ENCODE measurements around the gene NADK2.
"Not testable (repeated sequence)": the region's sequence is repeated elsewhere in the genome, so short reads cannot be mapped to it uniquely, and the experiment has no call there.

The NADK2 gene

GRCh38 chr5:36198783-36199182 lies 42.9 kb downstream of the NADK2 start:
- POLR2A ChIA-PET; H3K27me3 ChIP-seq (replicated peaks in 2 of 5; ENCODE audit: control insufficient read depth in 4 of 5, insufficient read depth in 5 of 5, low read length in 4 of 5); H3K9me3 ChIP-seq (ENCODE audit: control extremely low read depth in 1 of 5, control insufficient read depth in 4 of 5, insufficient read depth in 2 of 5, low read depth in 1 of 5, low read length in 4 of 5); H3K27ac ChIP-seq (ENCODE audit: insufficient read depth in 1 of 2, low read depth in 1 of 2, low read length in 2 of 2, poor library complexity in 1 of 2, severe bottlenecking in 2 of 2); H3K4me3 ChIP-seq (ENCODE audit: control insufficient read depth in 1 of 7, extremely low read depth in 1 of 7, insufficient read depth in 4 of 7, low read depth in 2 of 7, low read length in 6 of 7); DNase-seq; CTCF ChIA-PET: not testable (repeated sequence)
- H3K4me1 ChIP-seq (ENCODE audit: control extremely low read depth in 1 of 4, control insufficient read depth in 4 of 4, insufficient read depth in 4 of 4, low read length in 3 of 4): peaks cover 0 to 10% (median 0%) of the 10 kb centered on the region in 4 experiments
- peaks cover 4 to 43% (median 18%) of the 10 kb centered on the region in 4 experiments for H3K36me3 ChIP-seq (ENCODE audit: control insufficient read depth in 4 of 4, insufficient read depth in 4 of 4, low read length in 3 of 4)
- WGBS (ENCODE audit: insufficient coverage): 100% methylated on average over 1 of the region's 3 CpGs

GRCh38 chr5:36198281-36198680 lies 43.4 kb downstream of the NADK2 start:
- CTCF ChIA-PET: no interaction called here
- POLR2A ChIA-PET: no interaction called here

GRCh38 chr5:36193746-36194145 lies 48.0 kb downstream of the NADK2 start:
- Histone ChIP-seq H3K4me3 (ENCODE audit: control insufficient read depth in 1 of 7, extremely low read depth in 1 of 7, insufficient read depth in 4 of 7, low read depth in 2 of 7, low read length in 6 of 7) (no peak overlapping the region), H3K36me3 (ENCODE audit: control insufficient read depth in 4 of 4, insufficient read depth in 4 of 4, low read length in 3 of 4) (peaks cover 12 to 54% (median 19%) of the 10 kb centered on the region in 4 experiments), H3K27me3 (replicated peaks in 2 of 5; ENCODE audit: control insufficient read depth in 4 of 5, insufficient read depth in 5 of 5, low read length in 4 of 5) (no peaks in the 10 kb centered on the region), H3K4me1 (ENCODE audit: control extremely low read depth in 1 of 4, control insufficient read depth in 4 of 4, insufficient read depth in 4 of 4, low read length in 3 of 4) (no peaks in the 10 kb centered on the region), H3K27ac (ENCODE audit: insufficient read depth in 1 of 2, low read depth in 1 of 2, low read length in 2 of 2, poor library complexity in 1 of 2, severe bottlenecking in 2 of 2) (no peak overlapping the region), H3K9me3 (ENCODE audit: control extremely low read depth in 1 of 5, control insufficient read depth in 4 of 5, insufficient read depth in 2 of 5, low read depth in 1 of 5, low read length in 4 of 5) (peaks cover 0 to 5% (median 4%) of the 10 kb centered on the region in 5 experiments)
- no peak for DNase-seq
- CTCF ChIA-PET: no interaction called here
- POLR2A ChIA-PET: no interaction called here
- WGBS (ENCODE audit: insufficient coverage): 100% methylated on average over 1 of the region's 5 CpGs

More at GRCh38 chr5:36198281-36198680, 43.4 kb downstream of the NADK2 start:
- Histone ChIP-seq H3K4me1 (ENCODE audit: control extremely low read depth in 1 of 4, control insufficient read depth in 4 of 4, insufficient read depth in 4 of 4, low read length in 3 of 4) (peaks cover 0 to 10% (median 0%) of the 10 kb centered on the region in 4 experiments), H3K9me3 (ENCODE audit: control extremely low read depth in 1 of 5, control insufficient read depth in 4 of 5, insufficient read depth in 2 of 5, low read depth in 1 of 5, low read length in 4 of 5) (no peaks in the 10 kb centered on the region), H3K36me3 (ENCODE audit: control insufficient read depth in 4 of 4, insufficient read depth in 4 of 4, low read length in 3 of 4) (peaks cover 4 to 45% (median 18%) of the 10 kb centered on the region in 4 experiments), H3K27me3 (replicated peaks in 2 of 5; ENCODE audit: control insufficient read depth in 4 of 5, insufficient read depth in 5 of 5, low read length in 4 of 5) (no peaks in the 10 kb centered on the region), H3K27ac (ENCODE audit: insufficient read depth in 1 of 2, low read depth in 1 of 2, low read length in 2 of 2, poor library complexity in 1 of 2, severe bottlenecking in 2 of 2) (no peak overlapping the region), H3K4me3 (ENCODE audit: control insufficient read depth in 1 of 7, extremely low read depth in 1 of 7, insufficient read depth in 4 of 7, low read depth in 2 of 7, low read length in 6 of 7) (no peak overlapping the region)
- DNase-seq: no peak

GRCh38 chr5:36184408-36184807 lies 57.3 kb downstream of the NADK2 start:
- H3K27me3 ChIP-seq (replicated peaks in 2 of 5; ENCODE audit: control insufficient read depth in 4 of 5, insufficient read depth in 5 of 5, low read length in 4 of 5); DNase-seq; H3K27ac ChIP-seq (ENCODE audit: insufficient read depth in 1 of 2, low read depth in 1 of 2, low read length in 2 of 2, poor library complexity in 1 of 2, severe bottlenecking in 2 of 2); H3K4me1 ChIP-seq (ENCODE audit: control extremely low read depth in 1 of 4, control insufficient read depth in 4 of 4, insufficient read depth in 4 of 4, low read length in 3 of 4); H3K9me3 ChIP-seq (ENCODE audit: control extremely low read depth in 1 of 5, control insufficient read depth in 4 of 5, insufficient read depth in 2 of 5, low read depth in 1 of 5, low read length in 4 of 5); H3K4me3 ChIP-seq (ENCODE audit: control insufficient read depth in 1 of 7, extremely low read depth in 1 of 7, insufficient read depth in 4 of 7, low read depth in 2 of 7, low read length in 6 of 7); POLR2A ChIA-PET; CTCF ChIA-PET: not testable (repeated sequence)
- no CpG with 5 or more reads among the region's 4 CpGs for WGBS (ENCODE audit: insufficient coverage)
- H3K36me3 ChIP-seq (ENCODE audit: control insufficient read depth in 4 of 4, insufficient read depth in 4 of 4, low read length in 3 of 4): peaks cover 2 to 30% (median 16%) of the 10 kb centered on the region in 4 experiments

GRCh38 chr5:36181774-36182173 lies 60.0 kb downstream of the NADK2 start:
- no peaks in the 10 kb centered on the region for H3K4me1 ChIP-seq (ENCODE audit: control extremely low read depth in 1 of 4, control insufficient read depth in 4 of 4, insufficient read depth in 4 of 4, low read length in 3 of 4)
- ChIA-PET CTCF (interaction anchor here (1.3 kb wide), 1 partner anchor 21 kb away, joined by 3 read pairs; no protein-coding TSS in a partner anchor), POLR2A (no interaction called here)
- H3K36me3 ChIP-seq (ENCODE audit: control insufficient read depth in 4 of 4, insufficient read depth in 4 of 4, low read length in 3 of 4): peaks cover 19 to 47% (median 34%) of the 10 kb centered on the region in 4 experiments
- H3K27ac ChIP-seq (ENCODE audit: insufficient read depth in 1 of 2, low read depth in 1 of 2, low read length in 2 of 2, poor library complexity in 1 of 2, severe bottlenecking in 2 of 2): no peak overlapping the region
- 100% methylated on average over 1 of the region's 2 CpGs for WGBS (ENCODE audit: insufficient coverage)
- H3K27me3 ChIP-seq (replicated peaks in 2 of 5; ENCODE audit: control insufficient read depth in 4 of 5, insufficient read depth in 5 of 5, low read length in 4 of 5): no peaks in the 10 kb centered on the region
- H3K9me3 ChIP-seq (ENCODE audit: control extremely low read depth in 1 of 5, control insufficient read depth in 4 of 5, insufficient read depth in 2 of 5, low read depth in 1 of 5, low read length in 4 of 5): peaks cover 0 to 1% (median 0%) of the 10 kb centered on the region in 5 experiments
- H3K4me3 ChIP-seq (ENCODE audit: control insufficient read depth in 1 of 7, extremely low read depth in 1 of 7, insufficient read depth in 4 of 7, low read depth in 2 of 7, low read length in 6 of 7): no peak overlapping the region
- DNase-seq: no peak

GRCh38 chr5:36180556-36181350 lies 61.0 kb downstream of the NADK2 start:
- H3K27ac ChIP-seq (ENCODE audit: insufficient read depth in 1 of 2, low read depth in 1 of 2, low read length in 2 of 2, poor library complexity in 1 of 2, severe bottlenecking in 2 of 2): no peak overlapping the region
- ChIA-PET CTCF (interaction anchor here (1.0 kb wide), 1 partner anchor 13 kb away, joined by 3 read pairs; no protein-coding TSS in a partner anchor), POLR2A (no interaction called here)
- no peaks in the 10 kb centered on the region for H3K27me3 ChIP-seq (replicated peaks in 2 of 5; ENCODE audit: control insufficient read depth in 4 of 5, insufficient read depth in 5 of 5, low read length in 4 of 5)
- peaks cover 0 to 1% (median 0%) of the 10 kb centered on the region in 5 experiments for H3K9me3 ChIP-seq (ENCODE audit: control extremely low read depth in 1 of 5, control insufficient read depth in 4 of 5, insufficient read depth in 2 of 5, low read depth in 1 of 5, low read length in 4 of 5)
- peaks cover 19 to 47% (median 34%) of the 10 kb centered on the region in 4 experiments for H3K36me3 ChIP-seq (ENCODE audit: control insufficient read depth in 4 of 4, insufficient read depth in 4 of 4, low read length in 3 of 4)
- WGBS (ENCODE audit: insufficient coverage): 89% methylated on average over 1 of the region's 2 CpGs
- H3K4me3 ChIP-seq (ENCODE audit: control insufficient read depth in 1 of 7, extremely low read depth in 1 of 7, insufficient read depth in 4 of 7, low read depth in 2 of 7, low read length in 6 of 7): no peak overlapping the region
- no peaks in the 10 kb centered on the region for H3K4me1 ChIP-seq (ENCODE audit: control extremely low read depth in 1 of 4, control insufficient read depth in 4 of 4, insufficient read depth in 4 of 4, low read length in 3 of 4)
- no peak for DNase-seq

GRCh38 chr5:36179950-36180349 lies 61.8 kb downstream of the NADK2 start:
- no peak for DNase-seq
- WGBS (ENCODE audit: insufficient coverage): 100% methylated on average over 1 of the region's 4 CpGs
- no peaks in the 10 kb centered on the region for H3K4me1 ChIP-seq (ENCODE audit: control extremely low read depth in 1 of 4, control insufficient read depth in 4 of 4, insufficient read depth in 4 of 4, low read length in 3 of 4)
- POLR2A ChIA-PET: no interaction called here
- no peaks in the 10 kb centered on the region for H3K9me3 ChIP-seq (ENCODE audit: control extremely low read depth in 1 of 5, control insufficient read depth in 4 of 5, insufficient read depth in 2 of 5, low read depth in 1 of 5, low read length in 4 of 5)
- no peak overlapping the region for H3K27ac ChIP-seq (ENCODE audit: insufficient read depth in 1 of 2, low read depth in 1 of 2, low read length in 2 of 2, poor library complexity in 1 of 2, severe bottlenecking in 2 of 2)
- peaks cover 19 to 50% (median 38%) of the 10 kb centered on the region in 4 experiments for H3K36me3 ChIP-seq (ENCODE audit: control insufficient read depth in 4 of 4, insufficient read depth in 4 of 4, low read length in 3 of 4)
- no peaks in the 10 kb centered on the region for H3K27me3 ChIP-seq (replicated peaks in 2 of 5; ENCODE audit: control insufficient read depth in 4 of 5, insufficient read depth in 5 of 5, low read length in 4 of 5)
- no peak overlapping the region for H3K4me3 ChIP-seq (ENCODE audit: control insufficient read depth in 1 of 7, extremely low read depth in 1 of 7, insufficient read depth in 4 of 7, low read depth in 2 of 7, low read length in 6 of 7)
- CTCF ChIA-PET: interaction anchor here (0.6 to 1.0 kb wide), 2 partner anchors 12 to 13 kb away, joined by 3 read pairs; no protein-coding TSS in a partner anchor

Data from common myeloid progenitor, CD34-positive (primary cell).